ENCODE data around the gene IP6K1.
"Not testable (repeated sequence)": the region's sequence is repeated elsewhere in the genome, so short reads cannot be mapped to it uniquely, and the experiment has no call there.

IP6K1 gene

DNA sequence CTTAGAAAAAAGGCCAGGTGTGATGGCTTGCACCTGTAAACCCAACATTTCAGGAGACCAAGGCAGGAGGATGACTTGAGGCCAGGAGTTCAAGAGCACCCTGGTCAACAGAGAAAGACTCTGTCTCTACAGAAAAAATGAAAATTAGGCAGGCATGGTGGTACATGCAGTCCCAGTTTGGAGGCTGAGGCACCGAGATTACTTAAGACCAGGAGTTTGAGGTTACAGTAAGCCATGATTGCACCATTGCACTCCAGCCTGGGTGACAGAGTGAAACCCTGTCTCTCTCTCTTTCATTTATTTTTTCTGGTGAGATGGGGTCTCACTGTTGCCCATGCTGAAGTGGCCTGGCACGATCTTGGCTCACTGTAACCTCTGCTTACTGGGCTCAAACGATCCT is 24.7 kb downstream of the IP6K1 start:
- DNase-seq (ENCODE audit: low read depth, low spot score), result no peak
- in situ Hi-C loops (cut with HindIII; ENCODE audit: low sequenced_read_pairs), result no loop called here
- TF ChIP-seq, protein P1, sequence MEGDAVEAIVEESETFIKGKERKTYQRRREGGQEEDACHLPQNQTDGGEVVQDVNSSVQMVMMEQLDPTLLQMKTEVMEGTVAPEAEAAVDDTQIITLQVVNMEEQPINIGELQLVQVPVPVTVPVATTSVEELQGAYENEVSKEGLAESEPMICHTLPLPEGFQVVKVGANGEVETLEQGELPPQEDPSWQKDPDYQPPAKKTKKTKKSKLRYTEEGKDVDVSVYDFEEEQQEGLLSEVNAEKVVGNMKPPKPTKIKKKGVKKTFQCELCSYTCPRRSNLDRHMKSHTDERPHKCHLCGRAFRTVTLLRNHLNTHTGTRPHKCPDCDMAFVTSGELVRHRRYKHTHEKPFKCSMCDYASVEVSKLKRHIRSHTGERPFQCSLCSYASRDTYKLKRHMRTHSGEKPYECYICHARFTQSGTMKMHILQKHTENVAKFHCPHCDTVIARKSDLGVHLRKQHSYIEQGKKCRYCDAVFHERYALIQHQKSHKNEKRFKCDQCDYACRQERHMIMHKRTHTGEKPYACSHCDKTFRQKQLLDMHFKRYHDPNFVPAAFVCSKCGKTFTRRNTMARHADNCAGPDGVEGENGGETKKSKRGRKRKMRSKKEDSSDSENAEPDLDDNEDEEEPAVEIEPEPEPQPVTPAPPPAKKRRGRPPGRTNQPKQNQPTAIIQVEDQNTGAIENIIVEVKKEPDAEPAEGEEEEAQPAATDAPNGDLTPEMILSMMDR (IDR thresholded peaks at IDR 0.05; ENCODE audit: low read depth, low read length), result no peak
- no peak overlapping the region for H3K4me3 ChIP-seq (ENCODE audit: low read depth, low read length)

- no peak for DNase-seq (ENCODE audit: low read depth, low spot score)
- H3K4me3 ChIP-seq (ENCODE audit: low read depth, low read length), result no peak overlapping the region
- in situ Hi-C loops (cut with HindIII; ENCODE audit: low sequenced_read_pairs), result no loop called here
- TF ChIP-seq, protein P1 (IDR thresholded peaks at IDR 0.05; ENCODE audit: low read depth, low read length), result no peak
Measured at GRCh38 chr3:49759226-49759625, 27.1 kb downstream of the IP6K1 start.

DNA sequence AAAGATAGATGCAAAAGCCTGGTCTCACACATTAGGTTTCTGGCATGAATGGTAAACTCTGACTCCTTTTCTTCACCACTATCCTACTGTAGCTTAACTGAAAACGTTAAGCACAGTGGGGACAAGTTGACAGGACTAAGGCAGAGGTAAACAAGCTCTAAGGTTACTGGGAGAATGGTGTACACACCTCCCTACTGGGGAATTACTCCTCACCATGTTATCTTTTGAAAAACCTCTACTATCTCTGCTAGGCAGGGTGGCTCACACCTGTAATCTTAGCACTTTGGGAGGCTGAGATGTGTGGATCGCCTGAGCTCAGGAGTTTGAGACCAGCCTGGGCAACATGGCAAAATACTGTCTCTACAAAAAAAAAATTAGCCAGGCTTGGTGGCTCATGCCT is 29.1 kb downstream of the IP6K1 start:
- in situ Hi-C loops (cut with HindIII; ENCODE audit: low sequenced_read_pairs), result no loop called here
- DNase-seq (ENCODE audit: low read depth, low spot score), result no peak
- TF ChIP-seq, protein P1 (IDR thresholded peaks at IDR 0.05; ENCODE audit: low read depth, low read length), result no peak
- H3K4me3 ChIP-seq (ENCODE audit: low read depth, low read length), result no peak overlapping the region

DNA sequence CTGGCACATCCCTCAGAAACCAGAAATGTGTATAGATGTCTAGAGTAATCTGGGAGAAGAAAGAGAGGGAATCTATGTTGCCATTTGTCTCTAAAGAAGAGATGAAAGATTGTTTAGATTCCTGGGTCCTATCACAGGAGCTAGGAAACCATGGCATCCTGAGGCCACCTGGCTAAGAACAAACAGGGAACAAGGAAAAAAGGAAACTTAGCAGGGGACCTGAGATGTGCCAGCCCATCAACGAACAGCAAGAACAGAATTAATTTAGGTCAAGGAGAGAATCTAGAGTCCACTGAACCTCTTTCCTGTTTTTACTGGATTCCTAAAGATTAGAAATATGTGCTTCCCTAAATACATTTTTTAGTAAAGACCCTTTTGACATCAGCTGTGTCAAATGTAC is 30.3 kb downstream of the IP6K1 start:
- no peak overlapping the region for H3K4me3 ChIP-seq (ENCODE audit: low read depth, low read length)
- in situ Hi-C loops (cut with HindIII; ENCODE audit: low sequenced_read_pairs), result no loop called here
- no peak for DNase-seq (ENCODE audit: low read depth, low spot score)
- TF ChIP-seq, protein P1 (IDR thresholded peaks at IDR 0.05; ENCODE audit: low read depth, low read length), result no peak

- in situ Hi-C loops (cut with HindIII; ENCODE audit: low sequenced_read_pairs), result no loop called here
- H3K4me3 ChIP-seq (ENCODE audit: low read depth, low read length), result no peak overlapping the region
- DNase-seq (ENCODE audit: low read depth, low spot score), result no peak
- TF ChIP-seq, protein P1 (IDR thresholded peaks at IDR 0.05; ENCODE audit: low read depth, low read length), result no peak
Measured at GRCh38 chr3:49754536-49754935, 31.8 kb downstream of the IP6K1 start.

DNA sequence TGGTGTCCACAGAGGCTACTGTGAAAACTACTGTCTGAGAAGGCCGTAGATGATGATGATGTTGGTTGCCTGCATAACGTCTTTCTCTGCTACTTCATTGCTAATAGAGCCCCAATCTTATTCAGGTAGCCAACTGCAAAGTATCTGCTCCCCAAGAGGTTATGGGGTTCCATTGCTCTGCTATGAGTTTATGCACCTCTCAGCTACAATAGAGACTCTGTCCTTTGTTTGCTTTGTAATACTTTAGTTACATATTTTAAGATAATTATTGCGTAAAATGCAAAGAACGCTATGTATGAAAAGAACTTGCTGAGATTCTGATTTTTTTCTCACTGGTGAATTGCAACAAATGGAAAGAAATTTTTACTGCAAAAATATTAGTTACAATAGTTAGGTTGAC is 34.8 kb downstream of the IP6K1 start:
- H3K4me3 ChIP-seq (ENCODE audit: low read depth, low read length), result no peak overlapping the region
- no peak for DNase-seq (ENCODE audit: low read depth, low spot score)
- TF ChIP-seq, protein P1 (IDR thresholded peaks at IDR 0.05; ENCODE audit: low read depth, low read length), result no peak
- in situ Hi-C loops (cut with HindIII; ENCODE audit: low sequenced_read_pairs), result no loop called here

GRCh38 chr3:49750056-49750455 is 36.3 kb downstream of the IP6K1 start:
- DNase-seq (ENCODE audit: low read depth, low spot score), result no peak
- H3K4me3 ChIP-seq (ENCODE audit: low read depth, low read length), result no peak overlapping the region
- TF ChIP-seq, protein P1 (IDR thresholded peaks at IDR 0.05; ENCODE audit: low read depth, low read length), result no peak
- in situ Hi-C loops (cut with HindIII; ENCODE audit: low sequenced_read_pairs), result no loop called here

- in situ Hi-C loops (cut with HindIII; ENCODE audit: low sequenced_read_pairs); DNase-seq (ENCODE audit: low read depth, low spot score); H3K4me3 ChIP-seq (ENCODE audit: low read depth, low read length): not testable (repeated sequence)
Measured at GRCh38 chr3:49748874-49749273, 37.5 kb downstream of the IP6K1 start.

Data from astrocyte of the spinal cord (primary cell).